ENCODE data around the gene RASD2.

RASD2 gene

GRCh38 chr22:35517769-35518530 lies 22.7 kb upstream of the RASD2 start:
- H3K4me1 ChIP-seq (ENCODE audit: control insufficient read depth in 1 of 2, insufficient read depth in 2 of 2, low read length in 2 of 2), result peaks cover 0 to 2% of the 10 kb centered on the region in 2 donors
- peaks cover 3 to 10% of the 10 kb centered on the region in 2 donors for H3K27me3 ChIP-seq (ENCODE audit: control insufficient read depth in 1 of 2, insufficient read depth in 2 of 2, low read length in 2 of 2)
- no peaks in the 10 kb centered on the region for H3K9me3 ChIP-seq (ENCODE audit: control insufficient read depth in 1 of 2, low read length in 2 of 2)
- H3K36me3 ChIP-seq (ENCODE audit: control insufficient read depth in 1 of 2, insufficient read depth in 2 of 2, low read length in 2 of 2), result no peaks in the 10 kb centered on the region
- H3K27ac ChIP-seq (ENCODE audit: low read depth, low read length), result no peak overlapping the region
- no peak overlapping the region for H3K4me3 ChIP-seq (ENCODE audit: low read depth in 1 of 2, low read length in 2 of 2)
- no peak overlapping the region for H3K9ac ChIP-seq (ENCODE audit: low read depth in 1 of 2, low read length in 2 of 2)

GRCh38 chr22:35518811-35519210 lies 21.8 kb upstream of the RASD2 start:
- Histone ChIP-seq H3K9ac (ENCODE audit: low read depth in 1 of 2, low read length in 2 of 2) (no peak overlapping the region), H3K4me3 (ENCODE audit: low read depth in 1 of 2, low read length in 2 of 2) (no peak overlapping the region), H3K9me3 (ENCODE audit: control insufficient read depth in 1 of 2, low read length in 2 of 2) (no peaks in the 10 kb centered on the region), H3K36me3 (ENCODE audit: control insufficient read depth in 1 of 2, insufficient read depth in 2 of 2, low read length in 2 of 2) (no peaks in the 10 kb centered on the region), H3K4me1 (ENCODE audit: control insufficient read depth in 1 of 2, insufficient read depth in 2 of 2, low read length in 2 of 2) (peaks cover 0 to 4% of the 10 kb centered on the region in 2 donors), H3K27ac (ENCODE audit: low read depth, low read length) (no peak overlapping the region), H3K27me3 (ENCODE audit: control insufficient read depth in 1 of 2, insufficient read depth in 2 of 2, low read length in 2 of 2) (peaks cover 3 to 10% of the 10 kb centered on the region in 2 donors)

- H3K9me3 ChIP-seq (ENCODE audit: control insufficient read depth in 1 of 2, low read length in 2 of 2), result no peaks in the 10 kb centered on the region
- H3K36me3 ChIP-seq (ENCODE audit: control insufficient read depth in 1 of 2, insufficient read depth in 2 of 2, low read length in 2 of 2), result no peaks in the 10 kb centered on the region
- peaks cover 3 to 10% of the 10 kb centered on the region in 2 donors for H3K27me3 ChIP-seq (ENCODE audit: control insufficient read depth in 1 of 2, insufficient read depth in 2 of 2, low read length in 2 of 2)
- H3K4me3 ChIP-seq (ENCODE audit: low read depth in 1 of 2, low read length in 2 of 2), result no peak overlapping the region
- no peak overlapping the region for H3K9ac ChIP-seq (ENCODE audit: low read depth in 1 of 2, low read length in 2 of 2)
- no peak overlapping the region for H3K27ac ChIP-seq (ENCODE audit: low read depth, low read length)
- peaks cover 0 to 5% of the 10 kb centered on the region in 2 donors for H3K4me1 ChIP-seq (ENCODE audit: control insufficient read depth in 1 of 2, insufficient read depth in 2 of 2, low read length in 2 of 2)
Observed at GRCh38 chr22:35519306-35520000, 21.2 kb upstream of the RASD2 start.

- no peak overlapping the region for H3K4me3 ChIP-seq (ENCODE audit: low read depth in 1 of 2, low read length in 2 of 2)
- peaks cover 0 to 5% of the 10 kb centered on the region in 2 donors for H3K4me1 ChIP-seq (ENCODE audit: control insufficient read depth in 1 of 2, insufficient read depth in 2 of 2, low read length in 2 of 2)
- peaks cover 3 to 10% of the 10 kb centered on the region in 2 donors for H3K27me3 ChIP-seq (ENCODE audit: control insufficient read depth in 1 of 2, insufficient read depth in 2 of 2, low read length in 2 of 2)
- no peaks in the 10 kb centered on the region for H3K36me3 ChIP-seq (ENCODE audit: control insufficient read depth in 1 of 2, insufficient read depth in 2 of 2, low read length in 2 of 2)
- H3K9me3 ChIP-seq (ENCODE audit: control insufficient read depth in 1 of 2, low read length in 2 of 2), result no peaks in the 10 kb centered on the region
- H3K27ac ChIP-seq (ENCODE audit: low read depth, low read length), result no peak overlapping the region
- no peak overlapping the region for H3K9ac ChIP-seq (ENCODE audit: low read depth in 1 of 2, low read length in 2 of 2)
Observed at GRCh38 chr22:35521358-35522224, 19.0 kb upstream of the RASD2 start.

- no peak overlapping the region for H3K27ac ChIP-seq (ENCODE audit: low read depth, low read length)
- H3K4me1 ChIP-seq (ENCODE audit: control insufficient read depth in 1 of 2, insufficient read depth in 2 of 2, low read length in 2 of 2), result peaks cover 0 to 5% of the 10 kb centered on the region in 2 donors
- H3K9me3 ChIP-seq (ENCODE audit: control insufficient read depth in 1 of 2, low read length in 2 of 2), result no peaks in the 10 kb centered on the region
- H3K36me3 ChIP-seq (ENCODE audit: control insufficient read depth in 1 of 2, insufficient read depth in 2 of 2, low read length in 2 of 2), result no peaks in the 10 kb centered on the region
- no peak overlapping the region for H3K4me3 ChIP-seq (ENCODE audit: low read depth in 1 of 2, low read length in 2 of 2)
- H3K9ac ChIP-seq (ENCODE audit: low read depth in 1 of 2, low read length in 2 of 2), result no peak overlapping the region
- peaks cover 3 to 10% of the 10 kb centered on the region in 2 donors for H3K27me3 ChIP-seq (ENCODE audit: control insufficient read depth in 1 of 2, insufficient read depth in 2 of 2, low read length in 2 of 2)
Observed at GRCh38 chr22:35522225-35523149, 18.1 kb upstream of the RASD2 start.

- Histone ChIP-seq H3K36me3 (ENCODE audit: control insufficient read depth in 1 of 2, insufficient read depth in 2 of 2, low read length in 2 of 2) (no peaks in the 10 kb centered on the region), H3K9ac (ENCODE audit: low read depth in 1 of 2, low read length in 2 of 2) (no peak overlapping the region), H3K27ac (ENCODE audit: low read depth, low read length) (no peak overlapping the region)
Observed at GRCh38 chr22:35523167-35523947, 17.3 kb upstream of the RASD2 start.

GRCh38 chr22:35524966-35525686 lies 15.5 kb upstream of the RASD2 start:
- H3K9ac ChIP-seq (ENCODE audit: low read depth in 1 of 2, low read length in 2 of 2), result no peak overlapping the region
- H3K27ac ChIP-seq (ENCODE audit: low read depth, low read length), result no peak overlapping the region

More at GRCh38 chr22:35523167-35523947, 17.3 kb upstream of the RASD2 start:
- peaks cover 0 to 5% of the 10 kb centered on the region in 2 donors for H3K4me1 ChIP-seq (ENCODE audit: control insufficient read depth in 1 of 2, insufficient read depth in 2 of 2, low read length in 2 of 2)
- no peaks in the 10 kb centered on the region for H3K9me3 ChIP-seq (ENCODE audit: control insufficient read depth in 1 of 2, low read length in 2 of 2)
- no peak overlapping the region for H3K4me3 ChIP-seq (ENCODE audit: low read depth in 1 of 2, low read length in 2 of 2)
- peaks cover 3 to 8% of the 10 kb centered on the region in 2 donors for H3K27me3 ChIP-seq (ENCODE audit: control insufficient read depth in 1 of 2, insufficient read depth in 2 of 2, low read length in 2 of 2)

GRCh38 chr22:35525687-35526332 lies 14.8 kb upstream of the RASD2 start:
- Histone ChIP-seq H3K4me1 (ENCODE audit: control insufficient read depth in 1 of 2, insufficient read depth in 2 of 2, low read length in 2 of 2) (peaks cover 0 to 5% of the 10 kb centered on the region in 2 donors), H3K27me3 (ENCODE audit: control insufficient read depth in 1 of 2, insufficient read depth in 2 of 2, low read length in 2 of 2) (peaks cover 3 to 5% of the 10 kb centered on the region in 2 donors), H3K9ac (ENCODE audit: low read depth in 1 of 2, low read length in 2 of 2) (no peak overlapping the region), H3K4me3 (ENCODE audit: low read depth in 1 of 2, low read length in 2 of 2) (no peak overlapping the region), H3K27ac (ENCODE audit: low read depth, low read length) (no peak overlapping the region), H3K36me3 (ENCODE audit: control insufficient read depth in 1 of 2, insufficient read depth in 2 of 2, low read length in 2 of 2) (no peaks in the 10 kb centered on the region), H3K9me3 (ENCODE audit: control insufficient read depth in 1 of 2, low read length in 2 of 2) (peaks cover 0 to 6% of the 10 kb centered on the region in 2 donors)

More at GRCh38 chr22:35524966-35525686, 15.5 kb upstream of the RASD2 start:
- Histone ChIP-seq H3K36me3 (ENCODE audit: control insufficient read depth in 1 of 2, insufficient read depth in 2 of 2, low read length in 2 of 2) (no peaks in the 10 kb centered on the region), H3K9me3 (ENCODE audit: control insufficient read depth in 1 of 2, low read length in 2 of 2) (peaks cover 0 to 6% of the 10 kb centered on the region in 2 donors), H3K4me3 (ENCODE audit: low read depth in 1 of 2, low read length in 2 of 2) (no peak overlapping the region), H3K27me3 (ENCODE audit: control insufficient read depth in 1 of 2, insufficient read depth in 2 of 2, low read length in 2 of 2) (peaks cover 3 to 5% of the 10 kb centered on the region in 2 donors), H3K4me1 (ENCODE audit: control insufficient read depth in 1 of 2, insufficient read depth in 2 of 2, low read length in 2 of 2) (peaks cover 0 to 5% of the 10 kb centered on the region in 2 donors)
